H1 (cell line): ENCODE results near the gene KIFC1. TPM values are rescaled to one million over a fixed set of nuclear protein-coding genes. Genes with fewer than 3 reads are reported as not detected.

Experiments used
- CBX5 ChIP-seq: fragments of 300-800, 300-1000 bp; sonication (generic); IDR thresholded peaks from 2 replicates; pipeline ENCODE4 v1.7.1; 2016; ENCODE audit warnings: antibody characterized with exemption, low read length, low read depth
- CHD1 ChIP-seq: IDR thresholded peaks from 2 replicates; pipeline ENCODE4 v1.6.1; 2012; ENCODE audit warnings: low read depth, low read length, improper control_type of control experiment
- CREB1 ChIP-seq: IDR thresholded peaks from 2 replicates; pipeline ENCODE4 v1.6.1; 2012; ENCODE audit warnings: inconsistent platforms
- CTCF ChIP-seq, 3 experiments: IDR thresholded peaks; 1 replicate in 2 of 3; 2 replicates in 1 of 3; pipeline versions ENCODE4 v1.5.1 to v1.6.1; 2011; ENCODE audit warnings: low read length in 3 of 3, mild to moderate bottlenecking in 3 of 3, inconsistent platforms in 2 of 3, low read depth in 1 of 3, moderate library complexity in 1 of 3; ENCODE audit not compliant: insufficient read depth in 1 of 3; ENCODE audit errors: control extremely low read depth in 1 of 3
- E2F6 ChIP-seq: IDR thresholded peaks from 2 replicates; pipeline ENCODE4 v1.6.1; 2012; ENCODE audit warnings: inconsistent platforms
- EP300 ChIP-seq, 2 experiments: IDR thresholded peaks; 1 replicate in 1 of 2; 2 replicates in 1 of 2; pipeline ENCODE4 v1.6.1; 2011 to 2012; ENCODE audit warnings: low read depth in 2 of 2, low read length in 2 of 2, mild to moderate bottlenecking in 2 of 2, borderline replicate concordance in 1 of 2, inconsistent platforms in 1 of 2, moderate library complexity in 1 of 2
- EZH2 ChIP-seq: fragments of 200-600 bp; sonication (generic); IDR thresholded peaks from 2 replicates; pipeline ENCODE4 v1.7.1; 2012; ENCODE audit warnings: low read depth, mild to moderate bottlenecking, moderate library complexity, low read length, inconsistent platforms; ENCODE audit not compliant: severe bottlenecking
- HDAC2 ChIP-seq, 2 experiments: fragments of 300-600 bp in 1 of 2; sonication (generic) in 1 of 2; IDR thresholded peaks; 2 replicates each; pipeline ENCODE4 v1.6.1; 2011 to 2012; ENCODE audit warnings: low read depth in 2 of 2, low read length in 2 of 2, mild to moderate bottlenecking in 2 of 2, moderate library complexity in 2 of 2, borderline replicate concordance in 1 of 2, inconsistent platforms in 1 of 2
- HDAC6 ChIP-seq: IDR thresholded peaks from one replicate; pipeline ENCODE4 v1.7.1; 2012; ENCODE audit warnings: low read depth, mild to moderate bottlenecking, inconsistent platforms, low read length, moderate library complexity
- JUND ChIP-seq: IDR thresholded peaks from 2 replicates; pipeline ENCODE4 v1.6.1; 2011; ENCODE audit warnings: mild to moderate bottlenecking, improper control_type of control experiment, low read length
- MAFK ChIP-seq: IDR thresholded peaks from 2 replicates; pipeline ENCODE4 v1.6.1; 2012; ENCODE audit warnings: low read depth, mild to moderate bottlenecking, improper control_type of control experiment, low read length
- NANOG ChIP-seq: IDR thresholded peaks from 2 replicates; pipeline ENCODE4 v1.6.1; 2011; ENCODE audit warnings: low read length, low read depth, mild to moderate bottlenecking, inconsistent platforms; ENCODE audit not compliant: insufficient read depth, poor library complexity, severe bottlenecking
- NRF1 ChIP-seq: IDR thresholded peaks from 2 replicates; pipeline ENCODE4 v1.6.1; 2011; ENCODE audit warnings: mild to moderate bottlenecking, low read depth, low read length, improper control_type of control experiment
- POU5F1 ChIP-seq: IDR thresholded peaks from 2 replicates; pipeline ENCODE4 v1.6.1; 2011; ENCODE audit warnings: low read depth, mild to moderate bottlenecking, low read length, moderate library complexity
- SIN3A ChIP-seq, 2 experiments: IDR thresholded peaks in 1 of 2; conservative IDR thresholded peaks in 1 of 2; 2 replicates each; pipeline ENCODE4 v1.6.1; 2011 to 2012; ENCODE audit warnings: low read length in 2 of 2, improper control_type of control experiment in 1 of 2, low read depth in 1 of 2, mild to moderate bottlenecking in 1 of 2
- SP2 ChIP-seq: IDR thresholded peaks from 2 replicates; pipeline ENCODE4 v1.6.1; 2012; ENCODE audit warnings: mild to moderate bottlenecking, low read length, inconsistent platforms
- SRF ChIP-seq: IDR thresholded peaks from 2 replicates; pipeline ENCODE4 v1.6.1; 2011; ENCODE audit warnings: mild to moderate bottlenecking, low read depth, low read length, moderate library complexity
- TAF1 ChIP-seq: IDR thresholded peaks from 2 replicates; pipeline ENCODE4 v1.6.1; 2011; ENCODE audit warnings: mild to moderate bottlenecking, low read depth, low read length
- TEAD4 ChIP-seq: IDR thresholded peaks from 2 replicates; pipeline ENCODE4 v1.6.1; 2012; ENCODE audit warnings: low read depth, low read length, inconsistent platforms, mixed read lengths
- polyA plus RNA-seq, 7 experiments: library from polyadenylated mRNA; depleted of rRNA in 3 of 7; stranded (reverse) in 5 of 7; unstranded in 2 of 7; fragments of >200 nt in 5 of 7; fragments of 200-250 nt in 2 of 7; gene quantifications; 1 replicate in 5 of 7; 2 replicates in 1 of 7; 4 replicates in 1 of 7; pipeline versions ENCODE4 v1.2.1 to v1.2.3, GENCODE V29; 2011 to 2013; ENCODE audit warnings: missing spikeins in 2 of 7, mixed read lengths in 2 of 7
- total RNA-seq: library from RNA; stranded (reverse); fragmentation: NEBNext Ultra II Directional; extraction: Animal tissue kit (Norgen Biotek cat#: 25700); gene quantifications from 2 replicates; pipeline ENCODE4 v1.2.1, GENCODE V29; 2021

Gene KIFC1
- total and polyA plus RNA-seq, 2 of the 8 experiments (the other 6 are each of a cell fraction or from before 2014, with no cell fraction given): 46.6 to 64.3 TPM

- TF ChIP-seq SRF: no peak
- TF ChIP-seq MAFK: no peak
- TF ChIP-seq SP2: no peak
- TF ChIP-seq TEAD4: no peak
- no peak for TF ChIP-seq EP300 (IDR thresholded peaks at IDR 0.05; ENCODE audit: borderline replicate concordance in 1 of 2, low read depth in 2 of 2, low read length in 2 of 2)
- no peak for TF ChIP-seq NANOG
- TF ChIP-seq SIN3A (conservative IDR thresholded peaks at IDR 0.05 in 1 of 2, IDR thresholded peaks at IDR 0.05 in 1 of 2; ENCODE audit: low read depth in 1 of 2, low read length in 2 of 2): peak in 1 of 2 experiments; percentile 71; a peak in 1 of 4 replicates
- no peak for TF ChIP-seq HDAC2 (IDR thresholded peaks at IDR 0.05; ENCODE audit: borderline replicate concordance in 1 of 2, low read depth in 2 of 2, low read length in 2 of 2)
- no peak for TF ChIP-seq CREB1
- no peak for TF ChIP-seq CBX5
- no peak for TF ChIP-seq NRF1
- TF ChIP-seq EZH2: no peak
- TF ChIP-seq HDAC6: no peak
- TF ChIP-seq E2F6: no peak
- no peak for TF ChIP-seq POU5F1
- TF ChIP-seq JUND: no peak
- TF ChIP-seq TAF1: 0 out of 2 replicates have a peak, but pooled peaks have one; percentile 45
- peak in 2 of 3 experiments; percentile 61 to 63; a peak in 3 of 4 replicates for TF ChIP-seq CTCF (IDR thresholded peaks at IDR 0.05; ENCODE audit: control extremely low read depth in 1 of 3, insufficient read depth in 1 of 3, low read depth in 1 of 3, low read length in 3 of 3)
- no peak for TF ChIP-seq CHD1
Observed at GRCh38 chr6:33425668-33426577, 34.3 kb downstream of the KIFC1 start (continued).
